ENCODE results near the gene ELOVL2.
"Not testable (repeated sequence)": the region's sequence is repeated elsewhere in the genome, so short reads cannot be mapped to it uniquely, and the experiment has no call there.

ELOVL2 gene

DNA sequence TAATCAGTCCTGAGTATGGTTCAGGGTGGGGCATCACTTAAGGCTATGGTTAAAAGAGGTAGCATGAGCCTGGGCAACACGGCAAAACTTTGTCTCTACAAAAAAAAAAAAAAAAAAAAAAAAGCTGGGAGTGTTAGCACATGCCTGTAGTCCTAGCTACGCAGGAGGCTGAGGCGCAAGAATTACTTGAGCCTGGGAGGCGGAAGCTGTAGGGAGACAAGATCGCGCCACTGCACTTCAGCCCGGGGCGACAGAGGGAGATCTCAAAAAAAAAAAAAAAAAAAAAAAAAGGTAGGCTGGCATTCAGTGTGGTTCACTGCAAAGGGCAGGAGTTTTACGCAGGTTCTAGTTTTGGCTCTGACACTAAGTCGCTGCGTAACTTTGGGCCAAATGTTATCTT lies 15.1 kb downstream of the ELOVL2 start:
- DNase-seq: no peak

DNA sequence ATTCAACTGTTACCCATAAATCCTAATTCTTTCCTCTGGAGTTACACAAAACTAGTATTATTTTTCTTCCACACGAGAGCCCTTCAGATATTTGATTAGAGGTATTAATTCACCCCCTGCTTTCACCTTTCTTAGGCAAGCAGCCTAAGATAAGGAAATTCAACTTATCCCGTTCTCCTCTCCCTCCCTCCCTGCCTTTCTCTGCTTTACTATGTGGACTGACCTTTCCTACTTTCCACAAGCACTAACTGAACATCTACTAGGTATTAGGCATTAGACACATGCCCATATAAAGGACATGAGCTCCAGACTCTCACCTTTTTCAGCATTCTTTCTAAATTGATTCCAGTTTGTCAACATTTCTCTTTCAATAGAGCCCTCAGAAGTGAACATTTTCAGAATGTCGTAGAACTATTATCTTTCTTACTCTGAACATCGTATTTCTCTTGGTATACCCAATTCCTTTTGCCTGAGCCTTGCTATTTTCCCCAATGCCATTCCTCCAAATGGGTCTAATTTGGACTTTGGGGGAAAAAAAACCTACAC lies 16.5 kb downstream of the ELOVL2 start:
- intact Hi-C loops (cut with DNase I): no loop called here

More for the DNA sequence above, 15.1 kb downstream of the ELOVL2 start:
- intact Hi-C loops (cut with DNase I): no loop called here

DNA sequence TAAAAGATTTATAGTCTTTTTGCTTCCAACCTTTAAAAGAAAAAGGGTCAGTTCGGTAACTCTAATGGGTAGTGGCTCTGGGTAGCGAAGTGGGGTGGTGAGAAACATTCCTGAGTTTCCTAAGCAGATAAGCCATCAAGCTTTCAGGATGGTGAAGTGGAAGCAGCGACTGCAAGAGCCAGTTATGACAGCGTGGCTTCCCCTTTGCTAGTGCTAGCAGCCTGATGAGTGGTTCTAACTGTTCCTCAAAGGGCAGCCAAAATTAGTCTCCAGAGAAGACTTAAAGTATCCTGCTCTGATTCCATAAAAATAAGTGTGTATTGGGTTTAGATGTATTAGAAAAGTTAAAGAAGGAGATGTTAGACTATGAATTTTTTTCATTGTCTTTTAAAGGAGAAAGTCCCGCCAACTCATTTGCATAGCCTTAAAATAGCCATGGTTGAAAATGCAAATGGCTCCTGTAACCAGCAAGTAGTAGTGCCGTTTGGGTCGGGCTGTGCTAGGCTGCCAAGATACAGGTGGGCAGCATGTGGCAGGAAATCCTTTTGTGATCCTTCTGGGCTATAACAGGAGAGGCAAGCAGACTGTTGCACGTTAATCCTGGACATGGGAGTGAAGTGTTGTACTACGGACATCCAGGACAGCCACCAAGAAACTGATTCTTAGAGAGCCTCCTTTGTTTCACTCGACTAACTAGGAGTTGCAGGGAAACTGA lies 18.0 kb downstream of the ELOVL2 start:
- no peak for DNase-seq
- intact Hi-C loops (cut with DNase I): no loop called here

More for the DNA sequence above, 16.5 kb downstream of the ELOVL2 start:
- DNase-seq: no peak

DNA sequence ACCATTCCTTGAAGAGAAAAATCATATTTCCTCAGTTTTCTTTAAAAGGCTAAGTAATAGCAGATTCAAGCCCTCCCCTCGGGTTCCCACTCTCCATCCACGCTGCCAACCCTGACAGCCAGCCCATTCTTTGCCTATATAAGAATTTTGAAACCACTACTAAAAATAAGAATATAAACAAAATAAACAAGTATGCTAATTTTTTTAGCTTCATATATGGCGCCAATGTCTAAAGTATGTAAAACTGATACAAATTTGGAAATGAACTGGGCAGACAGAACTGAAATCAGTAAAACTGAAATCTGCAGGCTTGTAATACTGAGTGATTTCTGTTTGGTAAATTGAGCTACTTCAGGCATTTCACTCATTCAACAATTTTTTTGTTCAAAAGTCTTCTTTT lies 19.0 kb downstream of the ELOVL2 start:
- intact Hi-C loops (cut with DNase I): no loop called here
- no peak for DNase-seq

DNA sequence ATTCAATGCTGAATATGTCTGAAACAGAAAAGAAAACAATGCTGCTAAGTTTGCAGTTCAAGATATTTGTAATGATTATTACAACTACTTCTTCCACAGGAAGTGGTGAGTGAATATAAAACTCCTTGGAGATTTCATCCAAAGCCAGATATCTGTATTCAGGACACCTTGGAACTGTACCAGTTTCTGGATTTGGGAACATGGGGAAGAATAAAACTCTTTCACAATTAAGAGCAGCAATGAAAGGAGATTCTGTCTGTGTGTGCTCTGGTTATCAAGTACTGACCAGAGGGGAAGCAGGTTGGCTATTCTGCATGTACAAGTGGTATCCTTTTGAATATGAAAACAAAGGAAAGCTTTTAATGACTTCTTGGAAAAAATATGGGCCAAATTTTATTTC lies 21.1 kb downstream of the ELOVL2 start:
- intact Hi-C loops (cut with DNase I): no loop called here
- DNase-seq: peak in 2 of 42 donors; percentile 11 to 26

DNA sequence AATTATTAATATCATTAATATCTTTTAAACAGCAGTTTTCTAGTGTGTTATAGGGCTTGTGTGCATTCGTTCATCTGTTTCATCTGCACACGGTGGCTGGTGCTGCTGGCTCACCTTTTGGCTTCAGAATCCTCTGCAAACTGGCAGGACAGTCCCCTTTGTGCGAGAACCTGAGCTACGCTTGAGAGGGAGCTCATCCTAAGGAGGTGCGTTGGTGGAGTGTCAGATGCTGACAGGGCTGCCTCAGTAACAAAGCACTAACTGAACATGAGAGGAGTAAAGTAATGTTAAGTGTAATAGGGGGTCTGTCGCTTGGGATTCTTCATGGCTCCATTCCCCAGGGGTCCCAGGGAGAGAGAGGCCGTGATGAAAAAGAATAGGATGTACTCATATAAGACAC lies 22.4 kb downstream of the ELOVL2 start:
- intact Hi-C loops (cut with DNase I): no loop called here
- peak in 35 of 42 donors; percentile 12 to 85 (median 51) for DNase-seq

DNA sequence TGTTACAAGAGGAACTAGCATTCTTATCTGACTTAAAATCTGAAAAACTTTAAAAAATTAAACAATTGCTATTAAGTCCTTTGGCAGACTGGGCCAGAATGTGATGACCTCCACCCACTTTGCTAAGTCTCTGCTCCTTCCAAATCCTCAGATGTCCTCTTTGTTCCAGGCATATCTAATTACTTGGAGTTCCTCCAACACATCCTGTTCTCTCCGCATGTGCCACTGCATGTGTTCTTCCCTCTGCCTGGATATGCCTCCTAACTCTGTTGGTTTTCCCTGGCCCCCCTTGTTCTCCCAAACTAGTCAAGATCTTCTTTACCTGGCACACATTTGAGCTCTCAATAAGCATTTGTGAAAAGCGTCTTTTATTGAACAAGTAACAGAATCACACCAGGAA lies 23.1 kb downstream of the ELOVL2 start:
- intact Hi-C loops (cut with DNase I): no loop called here
- DNase-seq: peak in 1 of 42 donors; percentile 12

DNA sequence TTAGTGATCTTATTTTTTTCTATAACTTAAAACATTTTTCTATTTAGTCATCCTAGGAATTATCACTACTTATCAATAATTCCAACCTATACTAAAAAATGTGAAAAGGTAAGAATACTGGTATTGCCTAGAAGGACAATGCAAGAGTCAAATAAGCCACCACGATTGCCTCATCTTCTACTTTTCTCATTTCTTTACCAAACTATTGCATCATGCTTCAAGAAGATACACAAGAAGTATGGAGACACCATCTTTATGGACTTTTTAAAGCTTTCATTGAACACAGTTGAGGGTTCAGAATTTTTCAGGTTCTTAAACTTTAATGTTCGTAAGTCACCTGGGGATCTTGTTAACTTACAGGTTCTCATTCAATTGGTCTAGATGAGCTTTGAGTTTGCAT lies 25.9 kb downstream of the ELOVL2 start:
- DNase-seq: no peak
- intact Hi-C loops (cut with DNase I): no loop called here

DNA sequence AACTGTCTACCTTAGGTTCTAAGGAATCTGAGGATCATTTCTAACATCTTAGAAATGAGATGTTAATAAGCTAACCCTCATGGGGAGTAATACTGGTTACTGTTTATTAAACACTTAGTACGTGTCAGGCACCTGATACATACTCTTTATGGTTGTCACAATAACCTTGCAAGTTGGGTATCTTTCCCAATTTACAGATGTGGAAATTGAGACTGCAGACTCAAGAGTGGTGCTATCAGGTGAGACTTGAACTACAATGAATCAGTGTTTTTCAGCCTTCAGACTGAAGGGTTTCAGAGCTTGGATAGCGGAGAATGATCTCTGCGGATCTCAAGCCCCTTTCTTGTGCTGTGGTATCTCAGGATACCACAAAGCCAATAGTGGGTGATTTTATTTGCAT lies 27.0 kb downstream of the ELOVL2 start:
- intact Hi-C loops (cut with DNase I): no loop called here
- no peak for DNase-seq

DNA sequence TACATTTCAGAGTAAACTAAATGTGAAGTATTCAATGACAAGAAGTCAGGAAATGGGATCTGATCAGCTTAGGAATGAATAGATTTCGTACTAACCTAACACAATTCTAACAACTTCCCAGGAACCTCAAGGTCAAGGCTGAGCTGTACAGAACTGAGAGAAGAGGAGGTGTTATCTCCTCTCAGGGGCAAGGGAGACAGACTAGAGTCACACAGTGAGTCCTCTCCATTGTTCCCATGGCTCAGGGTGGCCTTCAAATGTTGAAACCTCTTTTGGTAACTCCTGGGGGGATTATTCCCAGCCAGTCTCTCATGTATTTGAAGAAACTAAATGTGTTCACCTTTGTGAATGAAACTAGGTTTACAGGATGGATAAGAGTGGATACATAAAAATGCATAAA lies 27.7 kb downstream of the ELOVL2 start:
- no peak for DNase-seq
- intact Hi-C loops (cut with DNase I): no loop called here

DNA sequence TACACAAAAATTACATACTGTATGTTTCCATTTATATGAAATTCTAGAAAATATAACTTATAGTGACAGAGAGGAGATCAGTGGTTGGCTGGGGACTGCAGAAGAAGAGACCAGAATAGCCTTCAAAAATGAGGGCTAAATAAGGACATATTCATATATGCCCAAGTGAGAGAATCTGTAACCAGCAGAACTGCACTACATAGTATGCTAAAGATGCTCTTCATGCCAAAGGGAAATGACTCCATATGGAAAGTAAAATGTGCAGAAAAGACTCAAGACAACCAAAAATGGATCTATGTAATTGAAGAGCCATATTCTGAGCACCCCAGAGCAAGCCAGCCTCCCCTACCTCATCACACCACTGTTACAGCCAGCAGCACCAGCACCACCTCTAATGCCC lies 29.0 kb downstream of the ELOVL2 start:
- intact Hi-C loops (cut with DNase I): no loop called here
- DNase-seq: no peak

DNA sequence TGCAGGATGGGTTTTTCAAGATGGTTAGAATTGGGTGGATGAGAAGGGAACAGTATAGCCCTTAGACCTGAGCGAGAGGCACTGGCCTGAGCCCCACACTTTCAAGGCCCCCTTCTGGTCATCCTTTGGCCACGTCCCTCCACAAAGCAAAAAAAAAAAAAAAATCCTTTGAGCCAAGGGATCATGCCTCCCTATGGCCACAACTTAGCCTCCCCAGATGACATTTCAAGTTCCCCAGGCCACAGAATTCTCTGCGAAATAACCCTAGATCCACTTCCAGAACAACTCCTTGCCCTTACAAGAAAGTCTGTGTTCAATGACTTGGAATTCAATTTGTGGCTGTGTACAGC lies 30.4 kb downstream of the ELOVL2 start:
- DNase-seq: no peak
- intact Hi-C loops (cut with DNase I): no loop called here

DNA sequence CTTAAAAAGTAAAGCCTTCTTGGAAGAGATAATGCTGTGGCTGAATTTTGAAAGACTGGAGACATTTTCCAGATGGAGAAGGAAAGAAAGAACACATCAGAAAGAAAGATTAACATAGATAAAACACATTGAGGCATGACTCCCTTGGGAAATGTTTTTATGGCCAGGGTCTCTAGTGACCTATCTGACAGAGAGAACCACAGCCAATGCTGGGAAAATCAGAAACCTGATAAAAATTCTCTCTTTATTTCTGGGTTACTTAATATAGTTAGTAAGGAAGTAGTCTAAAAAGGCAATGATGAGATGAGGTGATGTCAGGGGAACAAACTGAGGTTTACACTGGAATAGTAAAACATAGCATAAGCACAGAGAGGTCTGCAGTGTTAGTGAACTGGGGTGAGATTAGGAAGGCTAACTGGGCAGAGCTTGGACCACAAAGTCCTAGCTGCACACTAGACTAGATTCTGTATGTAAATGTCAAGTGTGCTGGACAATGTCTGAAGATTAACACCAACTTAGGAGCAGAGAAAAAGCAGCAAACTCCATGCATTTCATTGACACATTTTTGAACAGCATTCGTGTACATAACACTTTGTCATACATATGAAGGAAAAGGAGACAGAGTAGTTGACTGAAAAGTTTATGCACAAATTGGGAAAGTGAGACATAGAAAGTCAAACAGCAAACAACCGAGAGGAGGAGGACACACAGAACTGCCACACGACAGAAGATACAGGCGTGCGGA lies 31.0 kb downstream of the ELOVL2 start:
- DNase-seq: no peak
- intact Hi-C loops (cut with DNase I): no loop called here

DNA sequence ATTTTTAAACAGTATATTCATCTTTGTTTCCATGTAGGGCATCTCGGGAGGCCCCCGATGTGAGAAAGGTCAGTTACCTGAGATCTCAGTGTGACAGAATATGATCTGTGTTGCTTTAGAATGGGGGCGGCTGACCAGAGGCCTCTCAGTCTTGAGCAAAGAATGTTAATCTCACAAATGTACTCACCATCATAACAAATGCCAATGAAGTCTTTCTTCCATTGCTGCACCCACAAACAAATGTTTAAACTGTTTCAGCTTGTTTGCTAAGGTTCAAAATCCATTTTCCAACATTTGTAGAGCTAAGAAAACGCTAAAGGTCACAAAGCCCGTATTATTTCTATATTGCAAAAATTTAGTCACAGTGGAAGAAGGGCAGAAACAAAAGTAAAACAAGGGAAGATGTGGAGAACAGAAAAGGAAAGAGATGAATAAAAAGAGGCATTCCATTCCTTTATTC lies 31.8 kb downstream of the ELOVL2 start:
- no peak for DNase-seq
- intact Hi-C loops (cut with DNase I): no loop called here

DNA sequence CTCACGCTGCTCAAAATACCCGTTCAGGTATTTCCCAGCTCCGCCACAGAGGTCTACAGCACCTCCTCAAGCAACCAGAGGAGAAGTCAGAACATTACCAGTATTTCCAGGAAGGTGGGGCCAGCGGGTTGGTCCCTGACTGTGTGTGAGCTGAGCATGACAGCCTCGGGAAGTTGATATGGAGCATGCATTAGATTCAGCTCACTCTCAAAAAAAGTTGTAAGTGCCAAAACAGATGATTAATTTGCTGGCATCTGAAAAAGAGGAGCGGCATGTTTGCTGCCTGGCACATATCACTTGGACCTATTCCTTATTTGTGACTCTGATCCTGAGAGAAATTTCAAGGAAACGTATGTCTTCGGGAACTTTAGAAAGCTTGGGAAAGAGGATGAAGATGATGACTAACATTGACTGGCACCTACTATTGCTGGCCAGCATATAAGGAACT lies 32.3 kb downstream of the ELOVL2 start:
- intact Hi-C loops (cut with DNase I): no loop called here
- DNase-seq: no peak

DNA sequence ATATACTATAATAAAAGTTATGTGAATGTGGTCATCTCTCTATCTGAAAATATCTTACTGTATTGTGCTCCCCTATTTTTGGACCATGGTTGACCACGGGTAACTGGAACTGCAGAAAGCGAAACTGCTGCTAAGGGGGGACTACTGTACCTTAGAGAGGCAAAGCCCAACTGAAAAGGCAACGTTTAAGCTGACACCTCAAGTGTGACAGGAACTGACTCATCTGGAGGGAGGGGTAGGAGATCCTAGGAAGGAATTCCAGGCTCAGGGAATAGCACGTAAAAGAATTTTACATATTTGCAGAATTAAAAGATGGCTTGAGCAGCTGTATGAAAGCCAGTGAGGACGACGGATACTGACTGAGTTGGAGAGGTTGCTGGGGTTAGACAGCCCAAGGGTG lies 34.8 kb downstream of the ELOVL2 start:
- intact Hi-C loops (cut with DNase I): no loop called here
- peak in 1 of 42 donors; percentile 15 for DNase-seq

DNA sequence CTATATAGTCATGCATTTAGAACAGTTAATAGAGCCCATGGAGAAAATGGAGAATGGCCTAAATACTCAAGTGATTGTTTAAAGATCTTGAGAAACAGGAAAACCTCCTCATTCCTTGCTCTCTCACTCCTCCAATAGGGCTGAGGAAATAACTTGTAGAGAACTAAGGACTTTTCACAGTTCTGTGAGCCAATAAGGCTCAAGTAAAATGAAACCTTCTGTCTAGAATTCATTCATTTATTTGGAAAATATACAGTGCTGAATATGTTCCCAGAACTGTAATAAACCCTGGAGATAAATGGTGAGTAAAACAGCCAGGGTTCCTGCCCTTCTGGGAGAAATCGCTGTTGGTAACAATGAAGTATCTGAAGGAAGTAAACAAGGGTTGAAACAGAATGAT lies 35.3 kb downstream of the ELOVL2 start:
- DNase-seq: no peak
- intact Hi-C loops (cut with DNase I): no loop called here

DNA sequence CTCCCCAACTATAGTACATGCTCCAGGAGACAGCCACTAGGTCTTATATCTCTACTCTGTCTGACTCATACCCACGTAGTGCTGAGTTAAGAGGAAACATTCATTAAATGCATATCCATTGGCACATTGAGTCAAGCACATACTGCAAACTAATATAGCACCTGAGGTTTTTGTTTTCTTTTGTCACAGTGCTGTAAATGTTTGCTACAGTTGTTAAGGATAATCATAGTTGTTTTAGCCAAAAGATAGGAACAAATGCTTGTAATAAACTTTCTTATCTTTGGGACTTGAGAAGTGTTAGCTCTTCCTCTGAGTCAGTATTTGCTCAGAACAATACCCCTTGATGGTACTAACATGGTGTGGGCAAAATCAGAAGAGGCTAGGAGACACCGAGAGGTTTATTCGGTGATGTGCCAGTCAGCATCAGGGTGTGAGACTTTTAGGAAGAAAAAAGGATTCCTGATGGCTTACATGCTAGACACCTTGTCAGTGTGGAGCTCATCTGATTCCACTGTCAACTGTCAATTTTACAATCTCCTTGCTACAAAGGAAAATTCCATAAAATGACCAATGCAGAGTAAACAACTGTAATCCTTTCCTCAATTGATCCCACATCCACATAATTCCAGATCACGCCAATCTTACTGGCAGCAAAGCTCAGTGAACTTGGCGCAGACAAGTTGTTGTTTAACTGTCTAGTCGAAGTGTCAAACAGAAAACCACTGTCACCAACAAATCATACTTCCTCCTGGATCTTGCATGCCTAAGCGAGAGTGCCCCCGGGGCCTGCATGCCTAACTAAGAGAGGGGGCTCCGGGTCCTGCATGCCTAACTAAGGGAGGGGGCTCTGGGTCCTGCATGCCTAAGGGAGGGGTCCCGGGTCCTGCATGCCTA lies 36.1 kb downstream of the ELOVL2 start:
- intact Hi-C loops (cut with DNase I): no loop called here
- DNase-seq: no peak

DNA sequence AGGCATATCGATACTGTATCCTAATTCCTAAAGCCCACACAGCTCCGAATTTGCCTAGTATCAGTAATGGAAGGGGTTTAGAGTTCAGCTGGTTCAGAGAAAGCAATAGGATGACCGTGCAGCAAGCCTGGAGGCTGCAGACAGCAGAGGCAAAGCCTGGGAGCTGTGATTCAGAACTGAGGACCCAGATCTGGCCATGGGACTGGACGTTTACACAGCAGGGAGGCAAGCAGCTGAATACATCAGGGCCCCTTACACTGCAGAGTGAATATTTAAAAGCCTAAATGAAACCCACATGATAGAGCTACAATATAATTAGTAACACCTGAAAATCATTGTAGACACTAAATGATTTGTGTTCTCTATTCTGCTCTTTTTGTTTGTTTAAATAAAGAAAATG lies 38.0 kb downstream of the ELOVL2 start:
- intact Hi-C loops (cut with DNase I): no loop called here
- no peak for DNase-seq

DNA sequence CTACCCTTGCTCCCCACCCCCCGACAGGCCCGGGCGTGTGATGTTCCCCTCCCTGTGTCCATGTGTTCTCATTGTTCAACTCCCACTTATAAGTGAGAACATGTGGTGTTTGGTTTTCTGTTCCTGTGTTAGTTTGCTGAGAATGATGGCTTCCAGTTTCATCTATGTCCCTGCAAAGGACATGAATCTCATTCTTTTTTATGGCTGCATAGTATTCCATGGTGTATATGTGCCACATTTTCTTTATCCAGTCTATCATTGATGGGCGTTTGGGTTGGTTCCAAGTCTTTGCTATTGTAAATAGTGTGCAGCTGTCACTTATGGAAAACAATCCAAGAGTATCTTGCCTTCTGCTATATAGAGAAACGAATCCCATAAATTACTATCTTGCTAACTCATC lies 40.8 kb downstream of the ELOVL2 start:
- DNase-seq; intact Hi-C loops (cut with DNase I): not testable (repeated sequence)

Measured in head of caudate nucleus (tissue), 42 donors.